Activated naive CD8-positive, alpha-beta T cell treated with anti-CD3 and anti-CD28 coated beads for 36 hours (primary cell): Measurements from ENCODE around the gene STEAP3. TPM values are rescaled to one million over a fixed set of nuclear protein-coding genes. Genes with fewer than 3 reads are reported as not detected.

ENCODE experiments used
- DNase-seq: peaks from one replicate; pipeline ENCODE4 v3.0.0; 2021
- H3K27ac Mint-ChIP-seq: one replicate; pipeline ENCODE4 v1.8.0; 2022; ENCODE audit warnings: mild to moderate bottlenecking, moderate library complexity, mixed read lengths
- H3K27me3 Mint-ChIP-seq: one replicate; pipeline ENCODE4 v1.8.0; 2022; ENCODE audit warnings: mild to moderate bottlenecking, mixed read lengths
- H3K36me3 Mint-ChIP-seq: one replicate; pipeline ENCODE4 v1.8.0; 2021; ENCODE audit warnings: mild to moderate bottlenecking, mixed read lengths
- H3K4me1 Mint-ChIP-seq: one replicate; pipeline ENCODE4 v1.8.0; 2021; ENCODE audit warnings: mixed read lengths
- H3K4me3 Mint-ChIP-seq: one replicate; pipeline ENCODE4 v1.8.0; 2022; ENCODE audit warnings: mild to moderate bottlenecking, moderate library complexity, mixed read lengths
- H3K9me3 Mint-ChIP-seq: one replicate; pipeline ENCODE4 v1.8.0; 2022; ENCODE audit warnings: mixed read lengths
- total RNA-seq, 2 experiments: library from RNA; stranded (reverse); gene quantifications; one replicate each; pipeline ENCODE4 v1.2.3, GENCODE V29; 2021

The STEAP3 gene
- total RNA-seq, 2 experiments from 2014 or later, result 0.60 to 0.90 TPM

GRCh38 chr2:119192893-119193292 lies 30.7 kb upstream of the STEAP3 start:
- Mint-ChIP-seq H3K27me3 (peaks cover 47% of the 10 kb centered on the region), H3K4me3 (no peak overlapping the region), H3K9me3 (no peaks in the 10 kb centered on the region), H3K4me1 (peaks cover 1% of the 10 kb centered on the region), H3K27ac (no peak overlapping the region), H3K36me3 (no peaks in the 10 kb centered on the region)
- DNase-seq, result no peak

GRCh38 chr2:119195001-119195400 lies 28.6 kb upstream of the STEAP3 start:
- no peaks in the 10 kb centered on the region for H3K9me3 Mint-ChIP-seq
- no peaks in the 10 kb centered on the region for H3K36me3 Mint-ChIP-seq
- H3K4me3 Mint-ChIP-seq, result no peak overlapping the region
- H3K27me3 Mint-ChIP-seq, result peaks cover 51% of the 10 kb centered on the region
- H3K4me1 Mint-ChIP-seq, result peaks cover 1% of the 10 kb centered on the region
- DNase-seq, result no peak
- no peak overlapping the region for H3K27ac Mint-ChIP-seq

- Mint-ChIP-seq H3K4me1 (no peaks in the 10 kb centered on the region), H3K4me3 (no peak overlapping the region), H3K36me3 (no peaks in the 10 kb centered on the region)
Measured at GRCh38 chr2:119195887-119196286, 27.7 kb upstream of the STEAP3 start.

GRCh38 chr2:119196301-119197125 lies 27.1 kb upstream of the STEAP3 start:
- no peak overlapping the region for H3K27ac Mint-ChIP-seq
- H3K36me3 Mint-ChIP-seq, result no peaks in the 10 kb centered on the region
- peaks cover 50% of the 10 kb centered on the region for H3K27me3 Mint-ChIP-seq
- H3K9me3 Mint-ChIP-seq, result no peaks in the 10 kb centered on the region
- no peak overlapping the region for H3K4me3 Mint-ChIP-seq
- no peaks in the 10 kb centered on the region for H3K4me1 Mint-ChIP-seq
- no peak for DNase-seq

More at GRCh38 chr2:119195887-119196286, 27.7 kb upstream of the STEAP3 start:
- Mint-ChIP-seq H3K27me3 (peaks cover 50% of the 10 kb centered on the region), H3K9me3 (no peaks in the 10 kb centered on the region), H3K27ac (no peak overlapping the region)
- no peak for DNase-seq

GRCh38 chr2:119197126-119197405 lies 26.6 kb upstream of the STEAP3 start:
- H3K27me3 Mint-ChIP-seq, result peaks cover 47% of the 10 kb centered on the region
- no peaks in the 10 kb centered on the region for H3K4me1 Mint-ChIP-seq
- no peak for DNase-seq
- no peaks in the 10 kb centered on the region for H3K9me3 Mint-ChIP-seq
- H3K4me3 Mint-ChIP-seq, result no peak overlapping the region
- no peaks in the 10 kb centered on the region for H3K36me3 Mint-ChIP-seq
- H3K27ac Mint-ChIP-seq, result no peak overlapping the region

- no peaks in the 10 kb centered on the region for H3K4me1 Mint-ChIP-seq
- no peak overlapping the region for H3K27ac Mint-ChIP-seq
- DNase-seq, result no peak
- H3K4me3 Mint-ChIP-seq, result no peak overlapping the region
- no peaks in the 10 kb centered on the region for H3K36me3 Mint-ChIP-seq
- peaks cover 46% of the 10 kb centered on the region for H3K27me3 Mint-ChIP-seq
- no peaks in the 10 kb centered on the region for H3K9me3 Mint-ChIP-seq
Measured at GRCh38 chr2:119197529-119198239, 25.9 kb upstream of the STEAP3 start.

GRCh38 chr2:119198240-119198840 lies 25.3 kb upstream of the STEAP3 start:
- H3K27ac Mint-ChIP-seq, result no peak overlapping the region
- no peak overlapping the region for H3K4me3 Mint-ChIP-seq
- peaks cover 41% of the 10 kb centered on the region for H3K27me3 Mint-ChIP-seq
- no peaks in the 10 kb centered on the region for H3K9me3 Mint-ChIP-seq
- H3K4me1 Mint-ChIP-seq, result no peaks in the 10 kb centered on the region
- no peaks in the 10 kb centered on the region for H3K36me3 Mint-ChIP-seq
- no peak for DNase-seq

- Mint-ChIP-seq H3K4me3 (no peak overlapping the region), H3K9me3 (no peaks in the 10 kb centered on the region), H3K36me3 (no peaks in the 10 kb centered on the region), H3K4me1 (no peaks in the 10 kb centered on the region), H3K27ac (no peak overlapping the region), H3K27me3 (peaks cover 14% of the 10 kb centered on the region)
- DNase-seq, result no peak
Measured at GRCh38 chr2:119201815-119202214, 21.8 kb upstream of the STEAP3 start.

GRCh38 chr2:119202610-119203310 lies 20.9 kb upstream of the STEAP3 start:
- Mint-ChIP-seq H3K27me3 (peaks cover 14% of the 10 kb centered on the region), H3K4me3 (no peak overlapping the region), H3K27ac (no peak overlapping the region), H3K36me3 (no peaks in the 10 kb centered on the region), H3K4me1 (no peaks in the 10 kb centered on the region), H3K9me3 (no peaks in the 10 kb centered on the region)
- DNase-seq, result no peak

GRCh38 chr2:119204525-119204924 lies 19.1 kb upstream of the STEAP3 start:
- no peak overlapping the region for H3K27ac Mint-ChIP-seq
- no peaks in the 10 kb centered on the region for H3K4me1 Mint-ChIP-seq
- H3K4me3 Mint-ChIP-seq, result no peak overlapping the region
- no peaks in the 10 kb centered on the region for H3K36me3 Mint-ChIP-seq
- DNase-seq, result no peak
- H3K9me3 Mint-ChIP-seq, result no peaks in the 10 kb centered on the region
- peaks cover 5% of the 10 kb centered on the region for H3K27me3 Mint-ChIP-seq

GRCh38 chr2:119205001-119205706 lies 18.5 kb upstream of the STEAP3 start:
- Mint-ChIP-seq H3K9me3 (no peaks in the 10 kb centered on the region), H3K27me3 (peaks cover 5% of the 10 kb centered on the region), H3K36me3 (no peaks in the 10 kb centered on the region), H3K4me3 (no peak overlapping the region), H3K4me1 (no peaks in the 10 kb centered on the region), H3K27ac (no peak overlapping the region)
- no peak for DNase-seq

GRCh38 chr2:119206201-119206600 lies 17.4 kb upstream of the STEAP3 start:
- Mint-ChIP-seq H3K4me3 (no peak overlapping the region), H3K9me3 (no peaks in the 10 kb centered on the region), H3K27me3 (no peaks in the 10 kb centered on the region), H3K27ac (no peak overlapping the region), H3K36me3 (no peaks in the 10 kb centered on the region), H3K4me1 (no peaks in the 10 kb centered on the region)
- no peak for DNase-seq

- Mint-ChIP-seq H3K27me3 (no peaks in the 10 kb centered on the region), H3K4me1 (no peaks in the 10 kb centered on the region), H3K27ac (no peak overlapping the region), H3K36me3 (no peaks in the 10 kb centered on the region), H3K9me3 (no peaks in the 10 kb centered on the region), H3K4me3 (no peak overlapping the region)
- no peak for DNase-seq
Measured at GRCh38 chr2:119207447-119207846, 16.2 kb upstream of the STEAP3 start.

GRCh38 chr2:119208791-119209203 lies 14.8 kb upstream of the STEAP3 start:
- H3K27ac Mint-ChIP-seq, result no peak overlapping the region
- H3K9me3 Mint-ChIP-seq, result no peaks in the 10 kb centered on the region
- no peaks in the 10 kb centered on the region for H3K36me3 Mint-ChIP-seq
- no peaks in the 10 kb centered on the region for H3K27me3 Mint-ChIP-seq
- DNase-seq, result no peak
- no peak overlapping the region for H3K4me3 Mint-ChIP-seq
- H3K4me1 Mint-ChIP-seq, result no peaks in the 10 kb centered on the region
